ENCODE results near the gene HSPG2. TPM values are rescaled to one million over a fixed set of nuclear protein-coding genes. Genes with fewer than 3 reads are reported as not detected.

HSPG2 gene
- total and polyA plus RNA-seq, 2 of the 8 experiments (the other 6 are each of a cell fraction or from before 2014, with no cell fraction given) = 17.8 to 111 TPM

DNA sequence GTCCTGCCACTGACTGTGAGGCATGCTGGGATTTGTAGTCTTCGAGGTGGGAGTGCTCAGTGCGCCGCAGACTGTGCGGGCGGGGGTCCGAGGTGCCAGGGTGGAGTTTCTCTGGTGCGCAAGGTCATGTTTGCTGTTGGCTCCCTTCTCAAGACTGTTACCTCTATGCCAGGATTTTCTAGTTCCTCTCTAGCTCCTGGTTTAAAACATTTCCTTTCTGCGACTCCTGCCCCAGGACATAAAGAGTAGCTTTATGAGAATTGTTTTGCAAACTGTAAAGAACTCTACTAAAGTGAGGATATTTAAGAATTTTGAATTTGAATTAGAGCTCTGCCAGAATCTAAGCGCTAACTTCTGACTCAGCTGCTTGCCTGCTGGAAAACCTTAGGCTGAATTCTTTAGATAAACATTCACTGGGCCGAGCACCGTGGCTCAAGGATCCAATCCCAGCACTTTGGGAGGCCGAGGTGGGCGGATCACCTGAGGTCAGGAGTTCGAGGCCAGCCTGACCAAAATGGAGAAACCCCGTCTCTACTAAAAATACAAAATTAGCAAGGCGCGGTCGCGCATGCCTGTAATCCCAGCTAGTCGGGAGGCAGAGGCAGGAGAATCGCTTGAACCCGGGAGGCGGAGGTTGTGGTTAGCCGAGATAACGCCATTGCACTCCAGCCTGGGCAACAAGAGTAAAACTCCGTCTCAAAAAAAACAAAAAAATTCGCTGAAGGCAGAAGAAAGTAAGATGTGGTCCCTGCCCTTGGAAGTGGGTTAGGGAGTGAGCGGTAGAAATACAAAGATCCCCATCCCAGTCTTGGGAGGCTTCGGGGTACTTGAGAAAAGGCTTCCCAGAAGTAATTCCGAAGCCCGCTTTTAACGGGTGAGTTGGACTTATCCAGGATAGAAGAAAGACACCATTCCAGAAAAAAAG, 153.2 kb downstream of the HSPG2 start (continued):
- TF ChIP-seq, protein P1, sequence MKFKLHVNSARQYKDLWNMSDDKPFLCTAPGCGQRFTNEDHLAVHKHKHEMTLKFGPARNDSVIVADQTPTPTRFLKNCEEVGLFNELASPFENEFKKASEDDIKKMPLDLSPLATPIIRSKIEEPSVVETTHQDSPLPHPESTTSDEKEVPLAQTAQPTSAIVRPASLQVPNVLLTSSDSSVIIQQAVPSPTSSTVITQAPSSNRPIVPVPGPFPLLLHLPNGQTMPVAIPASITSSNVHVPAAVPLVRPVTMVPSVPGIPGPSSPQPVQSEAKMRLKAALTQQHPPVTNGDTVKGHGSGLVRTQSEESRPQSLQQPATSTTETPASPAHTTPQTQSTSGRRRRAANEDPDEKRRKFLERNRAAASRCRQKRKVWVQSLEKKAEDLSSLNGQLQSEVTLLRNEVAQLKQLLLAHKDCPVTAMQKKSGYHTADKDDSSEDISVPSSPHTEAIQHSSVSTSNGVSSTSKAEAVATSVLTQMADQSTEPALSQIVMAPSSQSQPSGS (IDR thresholded peaks at IDR 0.05; ENCODE audit: low read length) = no peak; the same call in 1 of the 2 replicates
- TF ChIP-seq TBP (IDR thresholded peaks at IDR 0.05; ENCODE audit: low read depth, low read length) (no peak), CEBPB (IDR thresholded peaks at IDR 0.05; ENCODE audit: low read depth, low read length) (no peak)
